Uterus (tissue), 4 donors: ENCODE data around the gene HSPA12A. TPM values are rescaled to one million over a fixed set of nuclear protein-coding genes. Genes with fewer than 3 reads are reported as not detected.

ENCODE experiments used
- DNase-seq, 2 donors: peaks; one replicate each; pipeline ENCODE4 v3.0.0-alpha.2; 2019 to 2020
- H3K27ac ChIP-seq, 2 donors: fragments of 200-600 bp; sonication (generic); 1 replicate in 1 of 2; 2 replicates in 1 of 2; pipeline ENCODE4 v1.5.1; 2016 to 2018
- H3K27me3 ChIP-seq, 2 donors: fragments of 200-600 bp; sonication (generic); one replicate each; pipeline ENCODE4 v1.5.1; 2018 to 2019; ENCODE audit warnings: control low read depth in 1 of 2
- H3K36me3 ChIP-seq, 2 donors: fragments of 200-600 bp; sonication (generic); one replicate each; pipeline ENCODE4 v1.5.1; 2019; ENCODE audit warnings: control low read depth in 1 of 2
- H3K4me1 ChIP-seq, 2 donors: fragments of 200-600 bp; sonication (generic); one replicate each; pipeline ENCODE4 v1.5.1; 2018 to 2019; ENCODE audit warnings: control low read depth in 1 of 2
- H3K4me3 ChIP-seq, 2 donors: fragments of 200-600 bp; sonication (generic); 1 replicate in 1 of 2; 2 replicates in 1 of 2; pipeline ENCODE4 v1.5.1; 2018 to 2019; ENCODE audit warnings: mild to moderate bottlenecking in 1 of 2
- H3K9me3 ChIP-seq, 2 donors: fragments of 200-600 bp; sonication (generic); one replicate each; pipeline ENCODE4 v1.5.1; 2019; ENCODE audit warnings: control low read depth in 1 of 2
- CTCF ChIP-seq, 4 experiments: fragments of 200-600 bp in 2 of 4; fragments of 450-650 bp in 2 of 4; sonication (generic) in 2 of 4; IDR thresholded peaks; one replicate each; pipeline ENCODE4 v1.5.1; 2016 to 2019; ENCODE audit warnings: antibody characterized with exemption in 4 of 4, mild to moderate bottlenecking in 2 of 4, moderate library complexity in 1 of 4
- POLR2A ChIP-seq, 2 donors: fragments of 450-650 bp; IDR thresholded peaks; one replicate each; pipeline ENCODE4 v1.6.1; 2016; ENCODE audit warnings: antibody characterized with exemption in 2 of 2, mild to moderate bottlenecking in 1 of 2, moderate library complexity in 1 of 2
- intact Hi-C: fragments of 100-400 bp; cut with DNase I; formaldehyde crosslinking; loops from one replicate; pipeline ENCODE4 v1.15.1; 2023; ENCODE audit warnings: low total_unique reads
- total RNA-seq, 4 donors: library from RNA; depleted of rRNA in 3 of 4; stranded (reverse); fragments of >200 nt in 3 of 4; gene quantifications; one replicate each; pipeline versions ENCODE4 v1.1.0 to v1.2.4, GENCODE V29; 2014 to 2023
- donor health status: DM: yes; HTN: yes; CAD: no.

Gene HSPA12A
- total RNA-seq, 4 donors from 2014 or later, result 4.9 to 32.0 (median 16.0) TPM

GRCh38 chr10:116668018-116668417 lies 74.3 kb downstream of the HSPA12A start:
- Histone ChIP-seq H3K4me1 (no peaks in the 10 kb centered on the region), H3K36me3 (no peaks in the 10 kb centered on the region), H3K27me3 (no peaks in the 10 kb centered on the region), H3K9me3 (no peaks in the 10 kb centered on the region), H3K4me3 (no peak overlapping the region), H3K27ac (no peak overlapping the region)
- intact Hi-C loops, result no loop called here
- no peak for DNase-seq
- TF ChIP-seq CTCF (IDR thresholded peaks at IDR 0.05) (no peak), POLR2A (IDR thresholded peaks at IDR 0.05) (no peak)

GRCh38 chr10:116667484-116667883 lies 74.9 kb downstream of the HSPA12A start:
- Histone ChIP-seq H3K9me3 (no peaks in the 10 kb centered on the region), H3K36me3 (no peaks in the 10 kb centered on the region), H3K27ac (no peak overlapping the region), H3K4me3 (no peak overlapping the region), H3K4me1 (no peaks in the 10 kb centered on the region), H3K27me3 (no peaks in the 10 kb centered on the region)
- no peak for DNase-seq
- TF ChIP-seq CTCF (IDR thresholded peaks at IDR 0.05), result no peak
- no peak for TF ChIP-seq POLR2A (IDR thresholded peaks at IDR 0.05)
- intact Hi-C loops, result no loop called here

GRCh38 chr10:116665541-116666125 lies 76.7 kb downstream of the HSPA12A start:
- DNase-seq, result peak in 1 of 2 donors; percentile 63
- H3K27ac ChIP-seq, result peak overlapping the region; percentile 45 to 55
- H3K27me3 ChIP-seq, result no peaks in the 10 kb centered on the region
- no peaks in the 10 kb centered on the region for H3K4me1 ChIP-seq
- peak overlapping the region; percentile 4 to 10 for H3K4me3 ChIP-seq
- H3K9me3 ChIP-seq, result no peaks in the 10 kb centered on the region
- no peaks in the 10 kb centered on the region for H3K36me3 ChIP-seq
- intact Hi-C loops, result no loop called here
- TF ChIP-seq CTCF (IDR thresholded peaks at IDR 0.05), result no peak
- TF ChIP-seq POLR2A (IDR thresholded peaks at IDR 0.05), result no peak

- no peak overlapping the region for H3K4me3 ChIP-seq
- H3K27me3 ChIP-seq, result no peaks in the 10 kb centered on the region
- TF ChIP-seq POLR2A (IDR thresholded peaks at IDR 0.05), result no peak
- TF ChIP-seq CTCF (IDR thresholded peaks at IDR 0.05), result no peak
- no peak for DNase-seq
- intact Hi-C loops, result no loop called here
- H3K9me3 ChIP-seq, result no peaks in the 10 kb centered on the region
- no peaks in the 10 kb centered on the region for H3K36me3 ChIP-seq
- H3K4me1 ChIP-seq, result no peaks in the 10 kb centered on the region
- no peak overlapping the region for H3K27ac ChIP-seq
These were observed 77.7 kb downstream of the HSPA12A start for GRCh38 chr10:116664631-116665030.

- TF ChIP-seq POLR2A (IDR thresholded peaks at IDR 0.05) (no peak), CTCF (IDR thresholded peaks at IDR 0.05) (no peak)
- no peaks in the 10 kb centered on the region for H3K36me3 ChIP-seq
- no peak overlapping the region for H3K4me3 ChIP-seq
- H3K4me1 ChIP-seq, result no peaks in the 10 kb centered on the region
- no peaks in the 10 kb centered on the region for H3K27me3 ChIP-seq
- no peak overlapping the region for H3K27ac ChIP-seq
- no peaks in the 10 kb centered on the region for H3K9me3 ChIP-seq
- no peak for DNase-seq
- intact Hi-C loops, result no loop called here
These were observed 79.0 kb downstream of the HSPA12A start for GRCh38 chr10:116663342-116663741.
